HepG2 (cell line): ENCODE data around the gene CPT1A. TPM values are rescaled to one million over a fixed set of nuclear protein-coding genes. Genes with fewer than 3 reads are reported as not detected.

Source experiments
- ATAC-seq: fragments of 200-7000 bp; cut with Tn5 transposase; 3 replicates; pipeline ENCODE4 v1.9.1; 2020; ENCODE audit warnings: mild to moderate bottlenecking, moderate library complexity
- BruUV-seq: library from RNA; stranded (reverse); fragments of 400-500 nt; replicated peaks from 2 replicates; lab custom pipeline; 2021; lab: Mats Ljungman, UMichigan
- CTCF ChIA-PET: fragments of 300-600 bp; formaldehyde crosslinking; extraction: SDS; loops from one replicate; lab custom pipeline; 2021; ENCODE audit warnings: low total read pairs, inconsistent platforms, low intra/inter-chr PET ratio; lab: Yijun Ruan, JAX
- POLR2A ChIA-PET: fragments of 350-600 bp; sonication (Branson Sonifier 250); formaldehyde crosslinking; loops from one replicate; lab custom pipeline; 2020; ENCODE audit warnings: antibody characterized with exemption, inconsistent platforms; lab: Yijun Ruan, JAX
- DNase-seq: peaks from one replicate; pipeline ENCODE4 v3.0.0-alpha.2; 2015; ENCODE audit warnings: low spot score
- FAIRE-seq: peaks from 3 replicates; lab custom pipeline; 2011; peaks lifted over from hg19 to GRCh38; lab: Jason Lieb, UNC
- H2AFZ ChIP-seq: one replicate; pipeline ENCODE4 v1.6.1; 2011; ENCODE audit warnings: low read length, inconsistent platforms
- H3K27ac ChIP-seq: fragments of 300-600 bp; 3 replicates; pipeline ENCODE4 v1.8.0; 2011; ENCODE audit warnings: mixed run types, mild to moderate bottlenecking, mixed read lengths, low read length, inconsistent platforms; ENCODE audit not compliant: insufficient read depth; ENCODE audit errors: extremely low read length
- H3K27me3 ChIP-seq, 2 experiments: fragments of 200-600 bp in 1 of 2; 2 replicates in 1 of 2; 3 replicates in 1 of 2; pipeline versions ENCODE4 v1.6.0 to v1.8.0; 2011; ENCODE audit warnings: low read length in 2 of 2, mild to moderate bottlenecking in 2 of 2, moderate library complexity in 2 of 2, inconsistent platforms in 1 of 2; ENCODE audit not compliant: insufficient read depth in 2 of 2, control insufficient read depth in 1 of 2
- H3K36me3 ChIP-seq, 2 experiments: fragments of 200-600 bp in 1 of 2; replicated peaks in 1 of 2; 2 replicates in 1 of 2; 3 replicates in 1 of 2; pipeline versions ENCODE4 v1.5.1 to v1.8.0; 2011; ENCODE audit warnings: low read length in 2 of 2, inconsistent platforms in 1 of 2; ENCODE audit not compliant: insufficient read depth in 2 of 2, control insufficient read depth in 1 of 2
- H3K4me1 ChIP-seq: 2 replicates; pipeline ENCODE4 v1.5.1; 2012; ENCODE audit warnings: low read length, inconsistent platforms; ENCODE audit not compliant: insufficient read depth
- H3K4me2 ChIP-seq: 2 replicates; pipeline ENCODE4 v1.6.0; 2011; ENCODE audit warnings: low read depth, low read length, inconsistent platforms
- H3K4me3 ChIP-seq, 3 experiments: fragments of 200-600 bp in 1 of 3; sonication (generic), shearing (Covaris generic) in 1 of 3; replicated peaks in 1 of 3; 2 replicates each; pipeline ENCODE4 v1.5.1; 2011 to 2016; ENCODE audit warnings: low read length in 3 of 3, inconsistent platforms in 2 of 3, low read depth in 2 of 3, mild to moderate bottlenecking in 2 of 3, control low read depth in 1 of 3, mixed read lengths in 1 of 3; ENCODE audit not compliant: insufficient read depth in 1 of 3
- H3K79me2 ChIP-seq: one replicate; pipeline ENCODE4 v1.6.1; 2011; ENCODE audit warnings: low read length, inconsistent platforms; ENCODE audit not compliant: insufficient read depth
- H3K9ac ChIP-seq: 2 replicates; pipeline ENCODE4 v1.6.0; 2011; ENCODE audit warnings: mild to moderate bottlenecking, low read depth, low read length, inconsistent platforms; ENCODE audit not compliant: insufficient read depth
- H3K9me3 ChIP-seq: 2 replicates; pipeline ENCODE4 v1.5.1; 2012; ENCODE audit warnings: mild to moderate bottlenecking, low read length
- H4K20me1 ChIP-seq: 2 replicates; pipeline ENCODE4 v1.6.0; 2011; ENCODE audit warnings: inconsistent platforms, mild to moderate bottlenecking, low read length, moderate library complexity; ENCODE audit not compliant: insufficient read depth
- CBFB ChIP-seq: sonication (generic); formaldehyde crosslinking; IDR thresholded peaks from 2 replicates; pipeline ENCODE4 v1.4.0; 2020; ENCODE audit warnings: missing genetic modification reagents
- DR1 ChIP-seq: sonication (generic); formaldehyde crosslinking; IDR thresholded peaks from 2 replicates; pipeline ENCODE4 v1.8.0; 2021; ENCODE audit warnings: mild to moderate bottlenecking, missing genetic modification reagents, inconsistent platforms
- ELF3 ChIP-seq: IDR thresholded peaks from 2 replicates; pipeline ENCODE4 v1.6.1; 2016; ENCODE audit warnings: missing genetic modification reagents, missing compliant biosample characterization
- FIP1L1 ChIP-seq: fragments of 200-400 bp; formaldehyde crosslinking; IDR thresholded peaks from 2 replicates; pipeline ENCODE4 v1.6.1; 2018; ENCODE audit warnings: low read depth, mild to moderate bottlenecking, low read length, moderate library complexity, borderline replicate concordance; ENCODE audit not compliant: insufficient read depth
- HOXA9 ChIP-seq: sonication (generic); formaldehyde crosslinking; IDR thresholded peaks from 2 replicates; pipeline ENCODE4 v1.8.1; 2022; ENCODE audit warnings: missing genetic modification reagents, mild to moderate bottlenecking, moderate library complexity, borderline replicate concordance
- JARID2 ChIP-seq: sonication (generic); formaldehyde crosslinking; IDR thresholded peaks from 2 replicates; pipeline ENCODE4 v1.8.1; 2023; ENCODE audit warnings: missing genetic modification reagents, inconsistent platforms; ENCODE audit not compliant: insufficient replicate concordance
- NFIB ChIP-seq: sonication (generic); formaldehyde crosslinking; IDR thresholded peaks from 2 replicates; pipeline ENCODE4 v1.9.0; 2021; ENCODE audit warnings: missing genetic modification reagents, mild to moderate bottlenecking, borderline replicate concordance
- NONO ChIP-seq, 2 experiments: fragments of 450-650 bp in 1 of 2; sonication (generic) in 1 of 2; formaldehyde crosslinking in 1 of 2; IDR thresholded peaks in 1 of 2; conservative IDR thresholded peaks in 1 of 2; 2 replicates each; pipeline versions ENCODE4 v1.6.1 to v1.8.0; 2017 to 2022; ENCODE audit warnings: mild to moderate bottlenecking in 1 of 2, missing genetic modification reagents in 1 of 2, moderate library complexity in 1 of 2
- NR2F6 ChIP-seq, 2 experiments: IDR thresholded peaks; 2 replicates each; pipeline ENCODE4 v1.6.1; 2016; ENCODE audit warnings: antibody characterized with exemption in 1 of 2, mild to moderate bottlenecking in 1 of 2
- PTBP1 ChIP-seq: fragments of 200-400 bp; formaldehyde crosslinking; IDR thresholded peaks from 2 replicates; pipeline ENCODE4 v1.6.1; 2018; ENCODE audit warnings: low read length, low read depth; ENCODE audit not compliant: poor library complexity, severe bottlenecking
- RCOR2 ChIP-seq: IDR thresholded peaks from 2 replicates; pipeline ENCODE4 v1.6.1; 2016; ENCODE audit warnings: missing biosample characterization, missing genetic modification reagents
- REXO4 ChIP-seq: sonication (generic); formaldehyde crosslinking; IDR thresholded peaks from 2 replicates; pipeline ENCODE4 v1.8.0; 2022; ENCODE audit warnings: missing genetic modification reagents, mild to moderate bottlenecking, borderline replicate concordance
- SP4 ChIP-seq: sonication (generic); formaldehyde crosslinking; IDR thresholded peaks from 2 replicates; pipeline ENCODE4 v1.8.1; 2023; ENCODE audit warnings: mild to moderate bottlenecking, missing genetic modification reagents
- YEATS2 ChIP-seq: sonication (generic); formaldehyde crosslinking; IDR thresholded peaks from 2 replicates; pipeline ENCODE4 v1.4.0; 2020; ENCODE audit warnings: missing genetic modification reagents, borderline replicate concordance
- ZNF614 ChIP-seq: IDR thresholded peaks from 2 replicates; pipeline ENCODE4 v1.6.1; 2018; ENCODE audit warnings: missing biosample characterization, missing genetic modification reagents, inconsistent platforms, borderline replicate concordance
- WGBS: methylation state at CpG from one replicate; pipeline ENCODE4 v1.1.6; 2017; ENCODE audit warnings: low lambda C conversion rate; 5-methylcytosine and 5-hydroxymethylcytosine counted together
- in situ Hi-C: cut with HindIII; loops from 2 replicates; pipeline ENCODE4 v1.10.0; 2017; ENCODE audit warnings: low pct_unique_long_range_greater_than_20kb; ENCODE audit not compliant: extremely low pct_ligation_motif_present
- intact Hi-C: fragments of 100-400 bp; cut with micrococcal nuclease; formaldehyde crosslinking; loops from one replicate; pipeline ENCODE4 v1.10.0; 2022; ENCODE audit not compliant: unreplicated experiment
- polyA plus RNA-seq, 8 experiments: library from polyadenylated mRNA; depleted of rRNA in 3 of 8; stranded (reverse) in 7 of 8; unstranded in 1 of 8; fragments of >200 nt; fragmentation: Illumina TruSeq in 4 of 8; extraction: Trizol in 4 of 8; gene quantifications; 2 replicates each; pipeline versions ENCODE4 v1.2.1 to v1.2.3, GENCODE V29; 2011 to 2016; ENCODE audit warnings: low read depth in 4 of 8, missing spikeins in 1 of 8, mixed read lengths in 1 of 8; ENCODE audit not compliant: insufficient read depth in 1 of 8
- total RNA-seq, 5 experiments: library from RNA; depleted of rRNA; stranded (reverse); fragments of >200 nt; fragmentation: Illumina TruSeq; extraction: Trizol; gene quantifications; 2 replicates each; pipeline ENCODE4 v1.2.3, GENCODE V29; 2016; ENCODE audit warnings: low read depth in 1 of 5

The CPT1A gene
- total and polyA plus RNA-seq, 2 of the 13 experiments (the other 11 are each of a cell fraction or from before 2014, with no cell fraction given) = 7.0 to 7.1 TPM

GRCh38 chr11:68770781-68771180 is 70.9 kb downstream of the CPT1A start:
- in situ Hi-C loops = no loop called here
- Histone ChIP-seq H4K20me1 (no peaks in the 10 kb centered on the region), H3K4me2 (no peak overlapping the region), H3K27ac (no peak overlapping the region), H3K9me3 (no peaks in the 10 kb centered on the region), H2AFZ (no peak overlapping the region), H3K4me3 (no peak overlapping the region), H3K9ac (no peak overlapping the region), H3K36me3 (peaks cover 1 to 18% of the 10 kb centered on the region in 2 experiments; a peak in 1 of 5 replicates), H3K4me1 (no peaks in the 10 kb centered on the region), H3K79me2 (no peaks in the 10 kb centered on the region), H3K27me3 (no peaks in the 10 kb centered on the region)
- 95% methylated on average over 9 of the region's 12 CpGs for WGBS
- intact Hi-C loops = no loop called here
- ChIA-PET CTCF (no interaction called here), POLR2A (no interaction called here)
- DNase-seq (no peak), FAIRE-seq (no peak), ATAC-seq (no peak)
- TF ChIP-seq NONO (IDR thresholded peaks at IDR 0.05) = no peak
- no peak for TF ChIP-seq NONO (CRISPR knock-in tag; conservative IDR thresholded peaks at IDR 0.05)
- TF ChIP-seq REXO4 (CRISPR knock-in tag) = no peak
- TF ChIP-seq YEATS2 (CRISPR knock-in tag) = no peak
- TF ChIP-seq SP4 (CRISPR knock-in tag) = no peak
- TF ChIP-seq DR1 (CRISPR knock-in tag) = no peak
- TF ChIP-seq HOXA9 = no peak
- no peak for TF ChIP-seq ELF3 (CRISPR knock-in tag)
- TF ChIP-seq NFIB (CRISPR knock-in tag) = no peak
- no peak for TF ChIP-seq PTBP1
- no peak for TF ChIP-seq ZNF614 (CRISPR knock-in tag)
- no peak for TF ChIP-seq RCOR2 (CRISPR knock-in tag)
- TF ChIP-seq JARID2 (CRISPR knock-in tag) = no peak
- TF ChIP-seq NR2F6 (IDR thresholded peaks at IDR 0.05) = no peak
- no peak for TF ChIP-seq NR2F6 (CRISPR knock-in tag; IDR thresholded peaks at IDR 0.05)
- no peak for TF ChIP-seq FIP1L1
- TF ChIP-seq CBFB = no peak
- BruUV-seq = no TSS peak
